Thyroid gland (tissue), 4 donors: ENCODE results near the gene RRAGD.

Experiments used
- POLR2A ChIP-seq, 2 donors: fragments of 450-650 bp; IDR thresholded peaks; one replicate each; pipeline ENCODE4 v1.6.1; 2017; ENCODE audit warnings: antibody characterized with exemption in 2 of 2, mild to moderate bottlenecking in 2 of 2, moderate library complexity in 1 of 2
- TF ChIP-seq, protein P1 (sequence below), 6 experiments: fragments of 200-600 bp in 3 of 6; fragments of 450-650 bp in 3 of 6; sonication (generic) in 3 of 6; IDR thresholded peaks; one replicate each; pipeline ENCODE4 v1.5.1; 2016 to 2019; ENCODE audit warnings: antibody characterized with exemption in 6 of 6, mild to moderate bottlenecking in 2 of 6, inconsistent platforms in 1 of 6, moderate library complexity in 1 of 6

DNA sequence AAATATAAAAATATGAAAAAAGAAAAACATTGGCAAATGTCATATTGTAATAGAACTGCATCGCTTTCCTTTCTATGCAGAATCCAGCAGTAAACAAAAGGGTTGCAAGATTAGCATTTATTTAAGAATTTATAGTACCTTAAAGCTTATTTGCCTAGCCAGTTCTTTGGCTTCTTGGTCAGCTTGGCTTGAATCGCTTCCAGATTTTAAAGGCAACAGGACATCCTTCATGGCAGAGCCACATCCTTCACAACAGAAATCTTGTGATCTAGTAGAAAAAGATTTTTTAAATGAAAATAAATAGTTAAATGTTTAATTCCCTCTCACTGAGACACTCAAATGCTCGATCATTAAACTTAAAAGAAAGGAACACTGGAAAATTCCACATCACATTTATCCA is 76.9 kb downstream of the RRAGD start:
- TF ChIP-seq, protein P1, sequence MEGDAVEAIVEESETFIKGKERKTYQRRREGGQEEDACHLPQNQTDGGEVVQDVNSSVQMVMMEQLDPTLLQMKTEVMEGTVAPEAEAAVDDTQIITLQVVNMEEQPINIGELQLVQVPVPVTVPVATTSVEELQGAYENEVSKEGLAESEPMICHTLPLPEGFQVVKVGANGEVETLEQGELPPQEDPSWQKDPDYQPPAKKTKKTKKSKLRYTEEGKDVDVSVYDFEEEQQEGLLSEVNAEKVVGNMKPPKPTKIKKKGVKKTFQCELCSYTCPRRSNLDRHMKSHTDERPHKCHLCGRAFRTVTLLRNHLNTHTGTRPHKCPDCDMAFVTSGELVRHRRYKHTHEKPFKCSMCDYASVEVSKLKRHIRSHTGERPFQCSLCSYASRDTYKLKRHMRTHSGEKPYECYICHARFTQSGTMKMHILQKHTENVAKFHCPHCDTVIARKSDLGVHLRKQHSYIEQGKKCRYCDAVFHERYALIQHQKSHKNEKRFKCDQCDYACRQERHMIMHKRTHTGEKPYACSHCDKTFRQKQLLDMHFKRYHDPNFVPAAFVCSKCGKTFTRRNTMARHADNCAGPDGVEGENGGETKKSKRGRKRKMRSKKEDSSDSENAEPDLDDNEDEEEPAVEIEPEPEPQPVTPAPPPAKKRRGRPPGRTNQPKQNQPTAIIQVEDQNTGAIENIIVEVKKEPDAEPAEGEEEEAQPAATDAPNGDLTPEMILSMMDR (IDR thresholded peaks at IDR 0.05) = no peak
- no peak for TF ChIP-seq POLR2A (IDR thresholded peaks at IDR 0.05)
